Mucosa of descending colon (tissue), 3 donors: Measurements from ENCODE around the gene FBXO21. TPM values are rescaled to one million over a fixed set of nuclear protein-coding genes. Genes with fewer than 3 reads are reported as not detected.

Source experiments
- ATAC-seq: fragments of 200-7000 bp; cut with Tn5 transposase; one replicate; pipeline ENCODE4 v1.9.1; 2020; ENCODE audit warnings: mild to moderate bottlenecking, moderate library complexity
- DNase-seq, 3 donors: peaks; one replicate each; pipeline ENCODE4 v3.0.0-alpha.2; 2020
- H3K36me3 ChIP-seq: fragments of 200-600 bp; one replicate; pipeline ENCODE4 v1.8.0; 2021; ENCODE audit warnings: low read depth, mild to moderate bottlenecking
- H3K4me1 ChIP-seq: fragments of 200-600 bp; one replicate; pipeline ENCODE4 v1.8.0; 2021; ENCODE audit warnings: low read depth, mild to moderate bottlenecking
- H3K4me3 ChIP-seq: fragments of 200-600 bp; one replicate; pipeline ENCODE4 v1.8.0; 2021; ENCODE audit warnings: mild to moderate bottlenecking
- H3K9me3 ChIP-seq: fragments of 200-600 bp; one replicate; pipeline ENCODE4 v1.8.0; 2021; ENCODE audit warnings: mild to moderate bottlenecking
- intact Hi-C, 2 donors: fragments of 100-400 bp; cut with DNase I in 1 of 2; cut with micrococcal nuclease in 1 of 2; formaldehyde crosslinking; loops; one replicate each; pipeline versions ENCODE4 v1.11.0 to v1.11.1; 2022; cut with DNase I, micrococcal nuclease
- total RNA-seq, 3 donors: library from RNA; stranded (reverse); fragmentation: NEBNext Ultra II Directional in 2 of 3; extraction: Animal tissue kit (Norgen Biotek cat#: 25700) in 2 of 3; gene quantifications; one replicate each; pipeline versions ENCODE4 v1.2.1 to v1.2.4, GENCODE V29; 2021 to 2023
- TF ChIP-seq, protein P1 (sequence below): fragments of 200-600 bp; IDR thresholded peaks from one replicate; pipeline ENCODE4 v1.8.0; 2022; ENCODE audit warnings: antibody characterized with exemption, mild to moderate bottlenecking
- donor health status: DM: no; HTN: no; CAD: no; lungs with moderate emphysema.
- donor health status: DM: no; HTN: no; CAD: no.
- donor health status: DM: no; HTN: yes; CAD: no.

Gene FBXO21
- total RNA-seq, 3 donors from 2014 or later = 14.7 to 44.6 (median 30.7) TPM

GRCh38 chr12:117118838-117119591 is 71.3 kb downstream of the FBXO21 start:
- no peaks in the 10 kb centered on the region for H3K9me3 ChIP-seq
- H3K36me3 ChIP-seq = no peaks in the 10 kb centered on the region
- TF ChIP-seq, protein P1, sequence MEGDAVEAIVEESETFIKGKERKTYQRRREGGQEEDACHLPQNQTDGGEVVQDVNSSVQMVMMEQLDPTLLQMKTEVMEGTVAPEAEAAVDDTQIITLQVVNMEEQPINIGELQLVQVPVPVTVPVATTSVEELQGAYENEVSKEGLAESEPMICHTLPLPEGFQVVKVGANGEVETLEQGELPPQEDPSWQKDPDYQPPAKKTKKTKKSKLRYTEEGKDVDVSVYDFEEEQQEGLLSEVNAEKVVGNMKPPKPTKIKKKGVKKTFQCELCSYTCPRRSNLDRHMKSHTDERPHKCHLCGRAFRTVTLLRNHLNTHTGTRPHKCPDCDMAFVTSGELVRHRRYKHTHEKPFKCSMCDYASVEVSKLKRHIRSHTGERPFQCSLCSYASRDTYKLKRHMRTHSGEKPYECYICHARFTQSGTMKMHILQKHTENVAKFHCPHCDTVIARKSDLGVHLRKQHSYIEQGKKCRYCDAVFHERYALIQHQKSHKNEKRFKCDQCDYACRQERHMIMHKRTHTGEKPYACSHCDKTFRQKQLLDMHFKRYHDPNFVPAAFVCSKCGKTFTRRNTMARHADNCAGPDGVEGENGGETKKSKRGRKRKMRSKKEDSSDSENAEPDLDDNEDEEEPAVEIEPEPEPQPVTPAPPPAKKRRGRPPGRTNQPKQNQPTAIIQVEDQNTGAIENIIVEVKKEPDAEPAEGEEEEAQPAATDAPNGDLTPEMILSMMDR = no peak
- H3K4me1 ChIP-seq = no peaks in the 10 kb centered on the region
- intact Hi-C loops = loop anchor here in 1 of 2 donors (5.0 kb wide), 1 partner anchor 92 kb away; no protein-coding TSS in a partner anchor
- ATAC-seq = no peak
- DNase-seq = no peak
- no peak overlapping the region for H3K4me3 ChIP-seq

DNA sequence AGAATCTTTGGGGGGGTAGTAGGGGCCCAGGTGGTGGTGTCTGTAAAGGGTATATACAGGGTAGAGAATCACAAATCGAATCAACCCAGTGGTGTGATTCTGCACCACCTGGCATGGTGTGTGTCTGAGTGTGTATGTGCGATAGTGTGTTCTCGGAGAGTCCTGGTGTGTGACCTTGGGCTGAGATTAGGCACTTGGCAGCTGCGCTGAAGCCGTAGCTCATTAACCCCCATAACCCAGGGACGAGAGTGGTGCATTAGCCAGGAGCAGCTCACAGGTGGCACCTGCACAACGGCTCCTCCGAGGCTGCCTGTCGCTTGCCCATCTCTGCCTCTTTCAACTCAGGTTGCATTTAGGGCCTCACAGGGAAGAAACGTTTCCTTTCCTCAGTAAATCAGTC is 75.5 kb downstream of the FBXO21 start:
- no peak for DNase-seq
- intact Hi-C loops = loop anchor here in 1 of 2 donors (5.0 kb wide), 1 partner anchor 87 kb away; no protein-coding TSS in a partner anchor
- no peaks in the 10 kb centered on the region for H3K9me3 ChIP-seq
- no peaks in the 10 kb centered on the region for H3K36me3 ChIP-seq
- peak; percentile 49 for ATAC-seq
- H3K4me3 ChIP-seq = no peak overlapping the region
- no peaks in the 10 kb centered on the region for H3K4me1 ChIP-seq
- TF ChIP-seq, protein P1 = no peak

DNA sequence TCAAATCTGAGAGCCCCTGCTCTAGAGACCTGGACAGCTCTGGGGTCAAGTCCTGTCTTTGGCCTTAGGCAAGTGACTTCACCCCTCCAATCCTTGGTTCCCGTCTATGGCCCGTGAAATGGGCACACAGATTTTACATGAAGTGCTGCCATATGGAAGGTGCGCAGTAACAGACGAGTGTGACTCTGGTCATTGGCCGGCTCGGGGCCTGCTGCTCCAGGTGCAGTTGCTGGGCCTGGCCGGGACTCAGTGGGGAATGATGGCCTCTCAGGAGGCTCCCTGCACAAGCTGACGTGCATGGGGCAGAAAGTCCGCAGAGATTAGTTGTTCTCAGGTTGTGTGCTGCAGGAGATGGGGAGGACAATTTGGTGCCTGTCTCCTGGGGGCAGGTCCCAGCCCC is 77.0 kb downstream of the FBXO21 start:
- no peaks in the 10 kb centered on the region for H3K36me3 ChIP-seq
- TF ChIP-seq, protein P1 = no peak
- no peaks in the 10 kb centered on the region for H3K9me3 ChIP-seq
- ATAC-seq (no peak), DNase-seq (no peak)
- intact Hi-C loops = no loop called here
- H3K4me1 ChIP-seq = no peaks in the 10 kb centered on the region
- no peak overlapping the region for H3K4me3 ChIP-seq

GRCh38 chr12:117111821-117112595 is 78.3 kb downstream of the FBXO21 start:
- DNase-seq (no peak), ATAC-seq (no peak)
- H3K4me1 ChIP-seq = no peaks in the 10 kb centered on the region
- intact Hi-C loops = no loop called here
- TF ChIP-seq, protein P1 = no peak
- H3K36me3 ChIP-seq = no peaks in the 10 kb centered on the region
- H3K9me3 ChIP-seq = no peaks in the 10 kb centered on the region
- H3K4me3 ChIP-seq = no peak overlapping the region

DNA sequence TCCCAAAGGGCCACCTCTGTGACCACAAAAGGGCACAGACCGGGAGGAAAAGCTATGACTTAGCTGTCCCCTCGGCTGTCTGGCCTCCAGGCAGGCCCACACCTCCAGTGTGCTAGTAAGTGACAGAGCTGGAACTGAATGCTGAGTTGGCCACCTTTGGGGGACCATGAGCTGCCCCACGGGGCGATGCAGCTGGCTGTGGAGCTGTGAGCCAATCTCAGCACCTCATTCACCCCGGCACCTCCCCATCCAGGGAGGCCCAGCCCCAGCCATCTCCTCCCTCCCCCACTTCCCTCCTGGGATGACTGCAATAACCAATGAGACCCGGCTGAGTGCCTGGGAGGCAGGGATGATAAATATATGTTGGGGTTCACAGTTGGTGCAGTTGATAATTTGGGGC is 78.9 kb downstream of the FBXO21 start:
- Histone ChIP-seq H3K36me3 (no peaks in the 10 kb centered on the region), H3K9me3 (no peaks in the 10 kb centered on the region), H3K4me1 (no peaks in the 10 kb centered on the region), H3K4me3 (no peak overlapping the region)
- ATAC-seq (no peak), DNase-seq (no peak)
- intact Hi-C loops = no loop called here
- TF ChIP-seq, protein P1 = no peak
